Ovary (tissue), 3 donors: ENCODE measurements around the gene RABGAP1L.

Source experiments
- CTCF ChIP-seq, 3 donors: fragments of 450-650 bp in 2 of 3; fragments of 200-600 bp in 1 of 3; IDR thresholded peaks; one replicate each; pipeline versions ENCODE4 v1.5.1 to v1.8.0; 2016 to 2022; ENCODE audit warnings: antibody characterized with exemption in 3 of 3, mild to moderate bottlenecking in 1 of 3
- EP300 ChIP-seq: sonication (generic); formaldehyde crosslinking; IDR thresholded peaks from one replicate; pipeline ENCODE4 v1.6.1; 2017; ENCODE audit warnings: antibody characterized with exemption
- POLR2A ChIP-seq: fragments of 450-650 bp; IDR thresholded peaks from one replicate; pipeline ENCODE4 v1.6.1; 2017; ENCODE audit warnings: antibody characterized with exemption, mild to moderate bottlenecking, moderate library complexity
- donor health status: DM: no; HTN: no; CAD: no.

GRCh38 chr1:174743654-174744561 is 584.6 kb downstream of the RABGAP1L start:
- peak in 2 of 3 donors; percentile 42 to 51 for TF ChIP-seq CTCF (IDR thresholded peaks at IDR 0.05)
- no peak for TF ChIP-seq POLR2A
- no peak for TF ChIP-seq EP300
